Measurements from ENCODE around the gene XPNPEP2. TPM values are rescaled to one million over a fixed set of nuclear protein-coding genes. Genes with fewer than 3 reads are reported as not detected.

The XPNPEP2 gene
- total and polyA plus RNA-seq, 11 donors = 0.19 to 2.1 (median 0.55) TPM

GRCh38 chrX:129754056-129755024, 15.6 kb downstream of the XPNPEP2 start:
- no peak for TF ChIP-seq POLR2A (IDR thresholded peaks at IDR 0.05)
- peak in 3 of 12 donors; percentile 10 to 21 (median 10) for TF ChIP-seq CTCF (IDR thresholded peaks at IDR 0.05)
- Histone ChIP-seq H3K36me3 (no peaks in the 10 kb centered on the region), H3K4me1 (peaks cover 0 to 27% (median 0%) of the 10 kb centered on the region in 12 donors), H3K9me3 (no peaks in the 10 kb centered on the region), H3K4me3 (no peak overlapping the region), H3K27ac (no peak overlapping the region), H3K27me3 (peaks cover 0 to 4% (median 0%) of the 10 kb centered on the region in 9 donors)
- DNase-seq = no peak
- 55 to 80% (median 66%) methylated on average over 22 of the region's 22 CpGs for WGBS, 4 donors
- intact Hi-C loops (cut with DNase I) = loop anchor here in 2 of 10 donors (5.0 to 10.0 kb wide), 2 partner anchors 68 to 150 kb away; partner anchors contain the start of gene UTP14A (in 1 of the 2)
- no peak for ATAC-seq

GRCh38 chrX:129755779-129756650, 17.2 kb downstream of the XPNPEP2 start:
- Histone ChIP-seq H3K36me3 (no peaks in the 10 kb centered on the region), H3K27me3 (peaks cover 0 to 4% (median 0%) of the 10 kb centered on the region in 9 donors), H3K4me1 (peaks cover 0 to 41% (median 0%) of the 10 kb centered on the region in 12 donors), H3K4me3 (no peak overlapping the region), H3K27ac (peak overlapping the region in 1 of 12 donors; percentile 44), H3K9me3 (no peaks in the 10 kb centered on the region)
- ATAC-seq (no peak), DNase-seq (no peak)
- TF ChIP-seq POLR2A (IDR thresholded peaks at IDR 0.05) (no peak), CTCF (IDR thresholded peaks at IDR 0.05) (no peak)
- 52 to 73% (median 63%) methylated on average over 14 to 18 of the region's 18 CpGs for WGBS, 4 donors
- intact Hi-C loops (cut with DNase I) = loop anchor here in 2 of 10 donors (5.0 to 10.0 kb wide), 2 partner anchors 66 to 149 kb away; partner anchors contain the start of gene UTP14A (in 1 of the 2)

- intact Hi-C loops (cut with DNase I) = loop anchor here in 3 of 10 donors (5.0 to 10.0 kb wide), 3 partner anchors 55 to 145 kb away; partner anchors contain the start of gene UTP14A (in 1 of the 3)
- no peak for TF ChIP-seq POLR2A (IDR thresholded peaks at IDR 0.05)
- peak in 3 of 12 donors; percentile 12 to 40 (median 26) for TF ChIP-seq CTCF (IDR thresholded peaks at IDR 0.05)
- peak overlapping the region in 2 of 12 donors; percentile 14 to 83 for H3K27ac ChIP-seq
- peaks cover 0 to 4% (median 0%) of the 10 kb centered on the region in 9 donors for H3K27me3 ChIP-seq
- 42 to 55% (median 49%) methylated on average over 12 to 14 of the region's 14 CpGs for WGBS, 4 donors
- no peaks in the 10 kb centered on the region for H3K36me3 ChIP-seq
- DNase-seq (peak in 3 of 5 donors; percentile 35 to 50 (median 47)), ATAC-seq (peak in 3 of 4 donors; percentile 64 to 85 (median 67))
- H3K9me3 ChIP-seq = no peaks in the 10 kb centered on the region
- H3K4me3 ChIP-seq = no peak overlapping the region
- H3K4me1 ChIP-seq = peaks cover 0 to 41% (median 0%) of the 10 kb centered on the region in 12 donors
These were observed 20.8 kb downstream of the XPNPEP2 start for GRCh38 chrX:129759576-129760061.

Measured in heart left ventricle (tissue), 16 donors.